ENCODE data around the gene TCERG1.

Gene TCERG1

DNA sequence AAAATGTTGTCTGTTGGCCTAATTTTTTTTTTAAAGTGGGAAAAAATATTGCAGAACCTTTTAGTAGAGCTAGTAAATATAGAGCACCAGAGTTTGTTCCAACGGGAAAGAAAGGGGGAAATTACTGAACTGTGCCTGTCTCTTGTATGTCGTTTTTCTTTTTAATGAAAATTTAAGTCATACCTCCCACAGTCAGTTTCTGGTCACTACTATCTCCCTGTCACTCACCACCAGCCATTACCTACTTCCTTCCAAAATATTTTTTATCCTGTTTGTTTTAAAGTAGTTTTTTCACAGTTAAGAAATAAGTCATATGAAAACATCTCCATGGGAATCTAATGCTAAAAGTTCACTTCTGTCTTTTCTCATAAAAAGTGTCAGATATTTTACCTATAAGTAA, 47.5 kb downstream of the TCERG1 start:
- no peak overlapping the region for H3K9ac ChIP-seq (ENCODE audit: low read depth, low read length)
- H3K36me3 ChIP-seq (ENCODE audit: control insufficient read depth, insufficient read depth, low read length) = no peaks in the 10 kb centered on the region
- no peaks in the 10 kb centered on the region for H3K9me3 ChIP-seq (ENCODE audit: control insufficient read depth, insufficient read depth, low read length)
- H3K27me3 ChIP-seq (ENCODE audit: control insufficient read depth, insufficient read depth, low read length) = no peaks in the 10 kb centered on the region
- no peaks in the 10 kb centered on the region for H3K4me1 ChIP-seq (ENCODE audit: control insufficient read depth, insufficient read depth, low read length)
- H3K4me3 ChIP-seq (ENCODE audit: low read depth, low read length) = no peak overlapping the region

DNA sequence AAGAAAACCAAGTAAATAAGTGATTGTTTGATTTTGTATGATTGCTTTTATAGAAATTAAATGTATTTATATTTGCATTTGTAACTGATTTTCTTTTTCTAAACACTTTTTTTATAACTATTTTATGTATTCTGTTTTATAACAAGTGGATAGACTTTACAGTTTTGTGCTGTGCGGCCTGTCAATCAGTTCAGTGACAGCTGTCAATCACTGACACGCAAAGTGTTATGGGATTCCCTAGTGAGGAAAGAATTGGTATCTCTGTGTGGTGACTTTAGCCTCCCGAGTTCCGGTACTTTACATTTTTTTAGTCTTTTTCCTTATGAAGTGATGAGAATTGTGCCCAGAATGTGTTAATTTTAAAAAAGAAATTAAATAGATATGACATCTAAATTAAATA, 52.5 kb downstream of the TCERG1 start:
- Histone ChIP-seq H3K9ac (ENCODE audit: low read depth, low read length) (no peak overlapping the region), H3K36me3 (ENCODE audit: control insufficient read depth, insufficient read depth, low read length) (peaks cover 6% of the 10 kb centered on the region), H3K27me3 (ENCODE audit: control insufficient read depth, insufficient read depth, low read length) (no peaks in the 10 kb centered on the region), H3K4me1 (ENCODE audit: control insufficient read depth, insufficient read depth, low read length) (no peaks in the 10 kb centered on the region), H3K4me3 (ENCODE audit: low read depth, low read length) (no peak overlapping the region), H3K9me3 (ENCODE audit: control insufficient read depth, insufficient read depth, low read length) (no peaks in the 10 kb centered on the region)

GRCh38 chr5:146507428-146507827, 60.3 kb downstream of the TCERG1 start:
- no peaks in the 10 kb centered on the region for H3K4me1 ChIP-seq (ENCODE audit: control insufficient read depth, insufficient read depth, low read length)
- H3K27me3 ChIP-seq (ENCODE audit: control insufficient read depth, insufficient read depth, low read length) = no peaks in the 10 kb centered on the region
- H3K9ac ChIP-seq (ENCODE audit: low read depth, low read length) = no peak overlapping the region
- peaks cover 6% of the 10 kb centered on the region for H3K36me3 ChIP-seq (ENCODE audit: control insufficient read depth, insufficient read depth, low read length)
- H3K9me3 ChIP-seq (ENCODE audit: control insufficient read depth, insufficient read depth, low read length) = no peaks in the 10 kb centered on the region
- H3K4me3 ChIP-seq (ENCODE audit: low read depth, low read length) = no peak overlapping the region

- peaks cover 2% of the 10 kb centered on the region for H3K4me1 ChIP-seq (ENCODE audit: control insufficient read depth, insufficient read depth, low read length)
- no peak overlapping the region for H3K4me3 ChIP-seq (ENCODE audit: low read depth, low read length)
- H3K9me3 ChIP-seq (ENCODE audit: control insufficient read depth, insufficient read depth, low read length) = no peaks in the 10 kb centered on the region
- H3K36me3 ChIP-seq (ENCODE audit: control insufficient read depth, insufficient read depth, low read length) = no peaks in the 10 kb centered on the region
- H3K9ac ChIP-seq (ENCODE audit: low read depth, low read length) = no peak overlapping the region
- H3K27me3 ChIP-seq (ENCODE audit: control insufficient read depth, insufficient read depth, low read length) = no peaks in the 10 kb centered on the region
Observed at GRCh38 chr5:146510559-146511125, 63.5 kb downstream of the TCERG1 start.

GRCh38 chr5:146513462-146513861, 66.3 kb downstream of the TCERG1 start:
- Histone ChIP-seq H3K4me3 (ENCODE audit: low read depth, low read length) (no peak overlapping the region), H3K36me3 (ENCODE audit: control insufficient read depth, insufficient read depth, low read length) (no peaks in the 10 kb centered on the region), H3K27me3 (ENCODE audit: control insufficient read depth, insufficient read depth, low read length) (no peaks in the 10 kb centered on the region), H3K9me3 (ENCODE audit: control insufficient read depth, insufficient read depth, low read length) (no peaks in the 10 kb centered on the region), H3K9ac (ENCODE audit: low read depth, low read length) (no peak overlapping the region), H3K4me1 (ENCODE audit: control insufficient read depth, insufficient read depth, low read length) (peaks cover 7% of the 10 kb centered on the region)

DNA sequence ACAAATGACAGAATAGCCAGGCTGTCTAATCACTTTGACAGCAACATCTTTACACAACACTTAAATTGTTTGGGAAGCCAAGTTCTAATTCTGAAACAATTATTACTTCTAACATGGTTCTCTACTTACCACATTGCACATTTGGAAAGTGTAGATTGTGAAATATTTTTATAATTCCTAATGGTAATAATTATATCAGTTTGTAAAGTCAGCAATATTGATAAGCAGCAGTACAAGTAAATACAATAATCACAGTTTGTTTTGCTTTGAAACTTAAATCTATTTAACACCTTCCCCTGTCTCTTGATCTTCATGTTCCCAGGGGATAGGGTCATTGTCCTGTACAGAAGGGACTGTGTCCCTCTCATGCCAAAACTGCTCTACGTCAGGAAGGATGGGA, 67.4 kb downstream of the TCERG1 start:
- Histone ChIP-seq H3K36me3 (ENCODE audit: control insufficient read depth, insufficient read depth, low read length) (no peaks in the 10 kb centered on the region), H3K27me3 (ENCODE audit: control insufficient read depth, insufficient read depth, low read length) (no peaks in the 10 kb centered on the region), H3K4me3 (ENCODE audit: low read depth, low read length) (no peak overlapping the region), H3K9ac (ENCODE audit: low read depth, low read length) (no peak overlapping the region), H3K4me1 (ENCODE audit: control insufficient read depth, insufficient read depth, low read length) (peaks cover 7% of the 10 kb centered on the region), H3K9me3 (ENCODE audit: control insufficient read depth, insufficient read depth, low read length) (no peaks in the 10 kb centered on the region)

- H3K36me3 ChIP-seq (ENCODE audit: control insufficient read depth, insufficient read depth, low read length) = no peaks in the 10 kb centered on the region
- no peak overlapping the region for H3K4me3 ChIP-seq (ENCODE audit: low read depth, low read length)
- peaks cover 7% of the 10 kb centered on the region for H3K4me1 ChIP-seq (ENCODE audit: control insufficient read depth, insufficient read depth, low read length)
- H3K9ac ChIP-seq (ENCODE audit: low read depth, low read length) = no peak overlapping the region
- H3K27me3 ChIP-seq (ENCODE audit: control insufficient read depth, insufficient read depth, low read length) = no peaks in the 10 kb centered on the region
- no peaks in the 10 kb centered on the region for H3K9me3 ChIP-seq (ENCODE audit: control insufficient read depth, insufficient read depth, low read length)
Observed at GRCh38 chr5:146515473-146516150, 68.5 kb downstream of the TCERG1 start.

GRCh38 chr5:146516151-146516475, 69.0 kb downstream of the TCERG1 start, which contains the start of gene GPR151:
Gene GPR151 (minus strand): TSS chr5:146516190. CDS start chr5:146516113, 77 bp downstream.
- H3K27me3 ChIP-seq (ENCODE audit: control insufficient read depth, insufficient read depth, low read length) = no peaks in the 10 kb centered on the region
- no peaks in the 10 kb centered on the region for H3K9me3 ChIP-seq (ENCODE audit: control insufficient read depth, insufficient read depth, low read length)
- H3K9ac ChIP-seq (ENCODE audit: low read depth, low read length) = no peak within 1 kb of the TSS
- H3K4me1 ChIP-seq (ENCODE audit: control insufficient read depth, insufficient read depth, low read length) = peaks cover 7% of the 10 kb centered on the region
- no peaks in the 10 kb centered on the region for H3K36me3 ChIP-seq (ENCODE audit: control insufficient read depth, insufficient read depth, low read length)
- H3K4me3 ChIP-seq (ENCODE audit: low read depth, low read length) = no peak within 1 kb of the TSS

DNA sequence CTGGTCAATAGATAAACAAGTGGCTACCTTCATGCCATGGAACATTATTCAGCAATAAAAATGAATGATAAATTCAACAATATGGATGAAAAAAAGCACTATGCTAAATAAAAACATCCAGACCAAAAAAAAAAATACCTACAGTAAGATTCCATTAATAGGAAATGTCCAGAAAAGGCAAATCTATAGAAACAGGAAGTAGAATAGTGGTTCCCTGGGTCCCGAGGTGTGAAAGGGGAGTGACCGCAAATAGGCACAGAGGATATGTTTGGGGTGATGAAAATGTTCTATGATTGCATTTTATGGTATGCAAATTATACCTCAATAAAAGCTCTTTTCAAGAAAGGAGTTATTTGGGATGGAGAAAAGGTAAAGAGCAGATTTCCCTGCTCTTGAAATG, 72.4 kb downstream of the TCERG1 start:
- H3K4me3 ChIP-seq (ENCODE audit: low read depth, low read length) = no peak overlapping the region
- no peaks in the 10 kb centered on the region for H3K27me3 ChIP-seq (ENCODE audit: control insufficient read depth, insufficient read depth, low read length)
- peaks cover 7% of the 10 kb centered on the region for H3K4me1 ChIP-seq (ENCODE audit: control insufficient read depth, insufficient read depth, low read length)
- H3K9ac ChIP-seq (ENCODE audit: low read depth, low read length) = no peak overlapping the region
- H3K36me3 ChIP-seq (ENCODE audit: control insufficient read depth, insufficient read depth, low read length) = no peaks in the 10 kb centered on the region
- H3K9me3 ChIP-seq (ENCODE audit: control insufficient read depth, insufficient read depth, low read length) = no peaks in the 10 kb centered on the region

DNA sequence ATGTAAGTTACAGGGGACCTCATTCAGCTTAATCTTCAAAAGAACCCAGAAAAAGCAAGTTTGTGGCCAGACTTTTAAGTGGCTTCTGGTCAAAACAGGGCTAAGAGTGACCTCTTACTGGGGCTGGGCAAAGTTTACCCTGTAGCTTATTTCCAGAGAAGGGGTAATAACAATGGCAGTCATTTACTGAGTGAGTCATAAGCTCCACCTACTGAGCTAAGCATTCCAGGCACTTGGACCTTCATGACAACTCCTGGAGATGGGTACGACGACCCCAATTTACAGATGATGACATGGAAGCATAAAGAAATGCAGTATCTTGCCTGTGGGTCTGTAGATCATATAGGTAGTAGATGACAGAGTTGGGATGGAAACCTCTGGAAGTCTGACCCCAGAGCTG, 73.6 kb downstream of the TCERG1 start:
- Histone ChIP-seq H3K4me3 (ENCODE audit: low read depth, low read length) (no peak overlapping the region), H3K27me3 (ENCODE audit: control insufficient read depth, insufficient read depth, low read length) (no peaks in the 10 kb centered on the region), H3K36me3 (ENCODE audit: control insufficient read depth, insufficient read depth, low read length) (no peaks in the 10 kb centered on the region), H3K9ac (ENCODE audit: low read depth, low read length) (no peak overlapping the region), H3K4me1 (ENCODE audit: control insufficient read depth, insufficient read depth, low read length) (peaks cover 4% of the 10 kb centered on the region), H3K9me3 (ENCODE audit: control insufficient read depth, insufficient read depth, low read length) (no peaks in the 10 kb centered on the region)

GRCh38 chr5:146521403-146522106, 74.4 kb downstream of the TCERG1 start:
- Histone ChIP-seq H3K9ac (ENCODE audit: low read depth, low read length) (no peak overlapping the region), H3K27me3 (ENCODE audit: control insufficient read depth, insufficient read depth, low read length) (no peaks in the 10 kb centered on the region), H3K4me3 (ENCODE audit: low read depth, low read length) (no peak overlapping the region)

GRCh38 chr5:146523698-146524097, 76.6 kb downstream of the TCERG1 start:
- Histone ChIP-seq H3K9me3 (ENCODE audit: control insufficient read depth, insufficient read depth, low read length) (no peaks in the 10 kb centered on the region), H3K36me3 (ENCODE audit: control insufficient read depth, insufficient read depth, low read length) (no peaks in the 10 kb centered on the region), H3K4me1 (ENCODE audit: control insufficient read depth, insufficient read depth, low read length) (no peaks in the 10 kb centered on the region), H3K4me3 (ENCODE audit: low read depth, low read length) (no peak overlapping the region), H3K27me3 (ENCODE audit: control insufficient read depth, insufficient read depth, low read length) (no peaks in the 10 kb centered on the region), H3K9ac (ENCODE audit: low read depth, low read length) (no peak overlapping the region)

More at GRCh38 chr5:146521403-146522106, 74.4 kb downstream of the TCERG1 start:
- no peaks in the 10 kb centered on the region for H3K9me3 ChIP-seq (ENCODE audit: control insufficient read depth, insufficient read depth, low read length)
- no peaks in the 10 kb centered on the region for H3K36me3 ChIP-seq (ENCODE audit: control insufficient read depth, insufficient read depth, low read length)
- no peaks in the 10 kb centered on the region for H3K4me1 ChIP-seq (ENCODE audit: control insufficient read depth, insufficient read depth, low read length)
